Astrocyte of the spinal cord (primary cell): ENCODE results near the gene MCCC1.
"Not testable (repeated sequence)": the region's sequence is repeated elsewhere in the genome, so short reads cannot be mapped to it uniquely, and the experiment has no call there.

ENCODE experiments used
- DNase-seq: peaks from one replicate; pipeline ENCODE4 v3.0.0; 2011; ENCODE audit warnings: low read depth, low spot score
- H3K4me3 ChIP-seq: 2 replicates; pipeline ENCODE4 v1.5.1; 2011; ENCODE audit warnings: low read depth, mild to moderate bottlenecking, low read length, moderate library complexity
- in situ Hi-C: cut with HindIII; loops from 2 replicates; pipeline ENCODE4 v1.10.0; 2017; ENCODE audit warnings: low sequenced_read_pairs
- TF ChIP-seq, protein P1 (sequence below): IDR thresholded peaks from 2 replicates; pipeline ENCODE4 v1.5.1; 2012; ENCODE audit warnings: low read depth, mild to moderate bottlenecking, low read length, inconsistent platforms

MCCC1 gene

DNA sequence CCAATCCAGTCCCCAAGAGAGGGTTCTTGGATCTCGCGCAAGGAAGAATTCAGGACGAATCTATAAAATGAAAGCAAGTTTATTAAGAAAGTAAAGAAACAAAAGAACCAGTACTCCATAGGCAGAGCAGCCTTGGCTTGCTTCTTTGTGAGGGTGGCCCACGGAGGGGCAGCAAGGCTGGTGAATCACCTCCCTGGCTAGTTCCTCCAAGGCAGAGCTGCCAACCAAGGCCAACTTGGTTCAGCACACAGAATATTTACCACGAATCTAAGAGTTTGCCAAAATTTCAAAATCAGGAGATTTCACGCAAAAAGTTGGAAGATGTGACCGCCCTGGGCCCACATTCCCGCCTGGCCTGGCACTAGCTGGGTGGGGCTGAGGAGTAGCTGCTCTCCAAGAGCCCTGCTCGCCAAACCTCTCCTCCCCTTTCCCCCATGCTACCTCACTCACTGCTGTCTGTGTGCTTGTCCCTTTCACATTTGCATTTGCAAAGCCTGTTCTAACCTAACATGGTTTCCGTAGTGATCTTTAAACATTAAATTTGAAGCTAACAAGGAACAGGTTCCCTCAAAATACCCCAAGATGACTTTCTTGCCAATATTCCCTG lies 92.8 kb downstream of the MCCC1 start:
- in situ Hi-C loops, result no loop called here
- TF ChIP-seq, protein P1, sequence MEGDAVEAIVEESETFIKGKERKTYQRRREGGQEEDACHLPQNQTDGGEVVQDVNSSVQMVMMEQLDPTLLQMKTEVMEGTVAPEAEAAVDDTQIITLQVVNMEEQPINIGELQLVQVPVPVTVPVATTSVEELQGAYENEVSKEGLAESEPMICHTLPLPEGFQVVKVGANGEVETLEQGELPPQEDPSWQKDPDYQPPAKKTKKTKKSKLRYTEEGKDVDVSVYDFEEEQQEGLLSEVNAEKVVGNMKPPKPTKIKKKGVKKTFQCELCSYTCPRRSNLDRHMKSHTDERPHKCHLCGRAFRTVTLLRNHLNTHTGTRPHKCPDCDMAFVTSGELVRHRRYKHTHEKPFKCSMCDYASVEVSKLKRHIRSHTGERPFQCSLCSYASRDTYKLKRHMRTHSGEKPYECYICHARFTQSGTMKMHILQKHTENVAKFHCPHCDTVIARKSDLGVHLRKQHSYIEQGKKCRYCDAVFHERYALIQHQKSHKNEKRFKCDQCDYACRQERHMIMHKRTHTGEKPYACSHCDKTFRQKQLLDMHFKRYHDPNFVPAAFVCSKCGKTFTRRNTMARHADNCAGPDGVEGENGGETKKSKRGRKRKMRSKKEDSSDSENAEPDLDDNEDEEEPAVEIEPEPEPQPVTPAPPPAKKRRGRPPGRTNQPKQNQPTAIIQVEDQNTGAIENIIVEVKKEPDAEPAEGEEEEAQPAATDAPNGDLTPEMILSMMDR, result no peak
- no peak overlapping the region for H3K4me3 ChIP-seq
- DNase-seq, result no peak

DNA sequence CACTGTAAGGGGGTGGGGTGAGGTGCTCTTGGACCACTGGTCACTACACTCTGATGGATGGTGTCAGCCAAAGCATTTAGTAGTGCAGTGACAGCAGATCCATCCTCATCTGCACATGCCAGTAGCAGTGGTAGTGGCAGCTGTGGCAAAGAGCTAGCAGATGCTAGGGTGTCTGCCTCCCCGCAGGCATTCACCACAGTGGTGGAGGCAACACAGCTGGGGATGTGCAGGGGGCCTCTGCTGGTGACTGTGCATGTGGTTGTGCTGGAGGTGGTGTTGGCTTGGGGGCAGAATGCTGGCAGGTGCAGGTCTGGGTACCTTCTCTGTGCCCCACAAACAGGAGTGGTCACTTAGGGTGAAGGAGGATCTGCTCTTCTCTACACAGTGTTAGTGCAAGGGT lies 99.5 kb downstream of the MCCC1 start:
- in situ Hi-C loops, result no loop called here
- TF ChIP-seq, protein P1, result no peak
- H3K4me3 ChIP-seq, result no peak overlapping the region
- no peak for DNase-seq

DNA sequence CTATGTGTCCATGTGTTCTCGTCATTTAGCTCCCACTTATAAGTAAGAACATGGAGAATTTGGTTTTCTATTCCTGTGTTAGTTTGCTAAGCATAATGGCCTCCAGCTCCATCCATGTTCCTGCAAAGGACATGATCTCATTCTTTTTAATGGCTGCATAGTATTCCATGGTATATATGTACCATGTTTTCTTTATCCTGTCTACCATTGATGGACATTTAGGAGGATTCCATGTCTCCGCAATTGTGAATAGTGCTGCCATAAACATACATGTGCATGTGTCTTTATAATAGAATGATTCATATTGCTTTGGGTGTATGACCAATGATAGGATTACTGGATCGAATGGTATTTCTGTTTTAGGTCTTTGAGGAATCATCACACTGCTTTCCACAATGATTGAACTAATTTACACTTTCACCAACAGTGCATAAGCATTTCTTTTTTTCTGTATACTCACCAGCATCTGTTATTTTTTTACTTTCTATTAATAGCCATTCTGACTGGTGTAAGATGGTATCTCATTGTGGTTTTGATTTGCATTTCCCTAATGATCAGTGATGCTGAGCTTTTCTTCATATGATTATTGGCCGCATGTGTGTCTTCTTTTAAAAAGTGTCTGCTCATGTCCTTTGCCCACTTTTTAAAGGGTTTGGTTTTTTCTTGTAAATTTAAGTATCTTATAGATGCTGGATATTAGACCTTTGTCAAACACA lies 105.7 kb downstream of the MCCC1 start:
- DNase-seq, in situ Hi-C loops, H3K4me3 ChIP-seq: not testable (repeated sequence)

DNA sequence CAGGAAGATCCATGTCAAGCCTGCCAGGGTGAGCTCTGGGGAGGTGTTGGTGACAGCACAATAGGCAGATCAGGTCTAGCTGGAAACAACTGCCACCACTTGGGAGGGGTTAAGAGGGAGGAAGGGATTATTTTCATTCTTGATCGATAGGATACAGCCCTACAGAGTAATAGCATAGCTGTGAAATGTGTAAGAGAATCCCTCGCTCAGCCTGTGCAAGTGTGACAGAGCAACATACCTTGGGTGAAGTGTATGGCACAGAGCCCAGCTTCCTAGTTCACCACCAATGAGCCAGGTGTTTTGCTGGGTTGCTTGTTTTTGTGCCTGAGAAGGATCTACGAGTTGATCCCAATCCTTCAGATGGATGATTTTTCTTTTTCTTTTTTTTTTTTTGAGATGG lies 109.7 kb downstream of the MCCC1 start:
- TF ChIP-seq, protein P1, result no peak
- DNase-seq, result no peak
- no peak overlapping the region for H3K4me3 ChIP-seq
- in situ Hi-C loops, result no loop called here

DNA sequence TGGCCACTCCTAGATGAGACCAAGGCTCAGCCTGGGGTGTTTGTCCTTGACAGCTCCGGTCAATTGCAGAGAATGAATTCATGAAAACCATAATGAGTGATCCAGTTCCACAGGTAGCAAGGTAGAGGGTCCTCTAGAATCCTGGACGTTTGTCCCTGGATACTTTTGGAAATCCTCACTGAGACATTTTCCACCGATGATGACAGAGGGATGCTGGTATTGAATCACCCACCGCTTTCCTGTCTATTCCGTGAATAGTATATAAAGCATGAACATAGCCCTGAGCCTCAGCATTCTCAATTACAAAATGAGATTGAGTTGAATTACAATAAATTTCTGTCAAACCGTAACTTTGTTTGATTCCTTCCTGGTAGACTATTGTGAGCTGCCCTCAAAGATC lies 113.3 kb downstream of the MCCC1 start:
- no peak for DNase-seq
- TF ChIP-seq, protein P1, result no peak
- in situ Hi-C loops, result no loop called here
- no peak overlapping the region for H3K4me3 ChIP-seq

DNA sequence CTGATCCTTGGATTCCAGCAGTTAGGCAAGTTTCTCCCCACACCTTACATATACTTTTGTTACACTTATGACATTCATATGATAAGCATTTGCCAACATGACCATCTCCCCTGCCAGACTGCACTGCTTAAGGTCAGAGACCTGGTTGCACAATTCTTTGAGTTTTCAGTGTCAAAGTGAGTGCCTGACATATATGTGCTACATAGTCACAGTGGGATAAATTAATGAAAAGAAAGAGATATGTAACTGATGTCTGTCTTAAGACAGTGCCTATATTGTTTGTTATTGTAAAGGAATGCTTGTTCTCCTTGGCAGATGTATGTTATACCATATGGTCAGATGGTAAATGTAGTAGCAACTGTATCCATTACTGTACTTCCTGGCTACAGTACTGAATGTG lies 115.4 kb downstream of the MCCC1 start:
- TF ChIP-seq, protein P1, result no peak
- no peak for DNase-seq
- in situ Hi-C loops, result no loop called here

DNA sequence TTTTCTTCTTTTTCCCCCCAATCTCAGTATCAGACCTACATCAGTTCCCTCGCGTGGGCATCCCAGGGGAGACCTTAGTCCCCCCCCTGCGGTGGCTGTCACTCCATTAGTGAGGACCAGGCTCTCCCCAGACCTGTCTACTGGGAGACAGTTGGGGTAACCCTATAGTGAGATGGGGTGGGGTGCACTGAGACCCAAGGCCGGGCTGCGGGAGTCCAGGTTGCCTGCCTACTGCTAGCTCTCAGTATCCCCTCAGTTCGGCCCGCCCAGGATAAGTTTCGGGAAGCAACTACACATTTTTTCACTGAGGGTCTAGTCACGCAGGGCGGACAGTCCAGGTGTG lies 118.3 kb downstream of the MCCC1 start:
- peak overlapping the region; percentile 61 for H3K4me3 ChIP-seq
- TF ChIP-seq, protein P1, result no peak
- in situ Hi-C loops, result no loop called here
- no peak for DNase-seq

More for the DNA sequence above, 115.4 kb downstream of the MCCC1 start:
- H3K4me3 ChIP-seq, result no peak overlapping the region
